Non-pigmented ciliary epithelial cell (primary cell): ENCODE data around the gene PDCL3.

ENCODE experiments used
- DNase-seq: peaks from one replicate; pipeline ENCODE4 v3.0.0-alpha.2; 2010; ENCODE audit warnings: low read depth

The PDCL3 gene

DNA sequence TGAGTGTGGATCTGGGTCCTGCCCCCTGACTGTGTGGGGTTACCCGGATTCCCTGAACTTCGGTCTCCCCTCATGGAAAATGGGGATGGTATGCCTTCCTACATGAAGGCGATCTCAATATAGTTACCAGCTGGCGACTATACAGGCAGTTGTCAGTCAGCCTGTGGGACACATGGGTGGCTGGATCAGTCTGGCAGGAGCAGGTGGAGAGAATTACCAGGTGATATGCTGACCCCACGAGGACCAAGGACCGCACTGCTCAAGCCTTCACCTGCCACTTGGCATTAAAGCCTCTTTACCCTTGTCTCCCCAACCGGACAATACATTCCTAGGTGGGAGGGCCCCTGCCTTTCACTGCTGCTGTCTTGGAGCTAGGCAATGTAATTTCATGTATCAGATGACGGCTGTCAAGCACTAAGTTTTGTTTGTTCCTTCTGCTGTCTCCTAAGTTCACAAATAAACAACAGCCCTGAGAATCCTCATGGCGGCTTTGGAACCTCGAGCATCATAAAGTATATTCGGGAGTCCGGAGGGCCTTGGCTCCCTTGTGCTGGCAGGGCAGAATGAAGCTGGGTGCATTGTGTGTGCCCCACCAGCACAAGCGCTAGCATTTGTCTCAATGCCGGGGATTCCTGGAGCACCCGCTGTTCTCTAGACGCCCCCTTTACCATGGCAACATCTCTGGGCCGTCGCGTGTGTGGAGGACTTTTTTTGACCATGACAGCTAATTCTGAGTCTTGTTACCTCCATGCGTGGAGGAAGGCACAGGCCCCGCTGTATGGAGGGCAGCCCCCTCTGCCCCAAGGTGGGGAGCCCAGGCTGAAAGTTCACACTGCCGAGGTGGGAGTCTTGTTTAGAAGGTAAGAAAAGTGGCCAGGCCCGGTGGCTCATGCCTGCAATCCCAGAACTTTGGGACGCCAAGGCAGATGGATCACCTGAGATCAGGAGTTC, 48.6 kb downstream of the PDCL3 start:
- no peak for DNase-seq

DNA sequence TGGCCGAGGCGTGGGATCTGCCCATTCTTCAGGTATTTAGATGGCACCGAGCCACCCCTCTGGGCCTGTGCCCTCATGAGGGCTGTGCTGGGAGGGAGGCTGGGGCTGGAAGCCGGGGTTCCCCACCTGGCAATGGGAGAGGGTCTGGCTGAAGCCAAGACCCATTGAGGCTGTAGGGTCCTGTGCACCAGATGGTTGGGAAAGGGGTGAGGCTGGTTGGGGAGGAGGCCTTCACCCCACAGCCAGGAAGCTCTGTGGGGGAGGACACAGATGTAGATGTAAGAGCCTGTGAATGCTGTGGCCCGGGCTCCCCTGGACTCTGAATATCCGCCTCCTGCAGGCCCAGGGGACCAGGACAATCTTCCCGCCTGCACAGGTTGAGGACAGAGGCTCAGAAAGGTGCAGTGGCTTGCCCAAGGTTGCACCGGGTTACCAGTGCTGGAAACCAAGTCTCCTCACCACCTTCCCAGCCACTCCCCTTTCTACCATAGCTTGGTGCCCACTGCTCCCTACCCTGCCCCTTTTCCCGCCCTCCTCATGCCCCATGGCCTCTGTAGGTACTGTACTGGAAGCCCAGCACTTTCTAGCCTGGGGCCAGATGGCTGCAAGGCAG, 49.7 kb downstream of the PDCL3 start:
- DNase-seq: no peak

DNA sequence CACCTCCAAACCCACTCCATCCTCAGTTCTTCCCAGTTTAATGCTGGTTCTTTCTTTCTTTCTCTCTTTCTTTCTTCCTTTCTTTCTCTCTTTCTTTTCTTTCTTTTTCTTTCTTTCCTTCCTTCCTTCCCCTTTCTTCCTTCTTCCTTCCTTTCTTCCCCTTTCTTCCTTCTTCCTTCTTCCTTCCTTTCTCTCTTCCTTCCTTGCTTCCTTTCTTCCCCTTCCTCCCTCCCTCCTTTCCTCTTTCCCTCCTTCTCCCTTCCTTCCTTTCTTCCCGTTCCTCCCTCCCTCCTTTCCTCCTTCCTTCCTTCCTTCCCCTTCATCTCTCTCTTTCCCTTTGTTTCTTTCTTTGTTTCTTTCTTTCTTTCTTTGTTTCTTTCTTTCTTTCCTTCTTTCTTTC, 50.9 kb downstream of the PDCL3 start:
- no peak for DNase-seq

DNA sequence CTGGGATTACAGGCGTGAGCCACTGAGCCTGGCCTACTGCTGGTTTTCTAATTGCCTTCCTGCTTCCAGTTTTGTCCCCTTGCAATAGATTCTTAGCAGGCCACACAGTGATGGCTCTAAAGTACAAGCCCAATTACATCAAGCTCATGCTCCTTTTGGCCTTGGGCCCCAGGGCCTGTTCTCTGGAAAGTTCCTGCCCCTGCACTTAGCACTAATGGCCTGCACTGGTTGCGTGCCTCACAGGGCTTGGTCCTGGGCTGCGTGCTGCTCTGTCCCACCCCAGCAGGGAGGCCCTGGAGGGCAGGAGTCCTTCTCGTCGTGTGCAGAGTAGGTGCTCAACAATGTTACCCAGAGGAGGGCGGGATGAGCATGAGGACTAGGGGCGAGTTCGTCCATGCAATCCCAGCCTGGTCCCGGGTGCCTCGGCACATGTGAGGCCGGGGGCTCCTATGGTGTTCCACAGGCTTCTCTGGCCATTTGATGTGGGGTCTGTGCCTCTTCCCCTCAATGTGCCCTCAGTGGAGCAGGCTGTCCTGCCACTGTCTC, 51.7 kb downstream of the PDCL3 start:
- DNase-seq: no peak

DNA sequence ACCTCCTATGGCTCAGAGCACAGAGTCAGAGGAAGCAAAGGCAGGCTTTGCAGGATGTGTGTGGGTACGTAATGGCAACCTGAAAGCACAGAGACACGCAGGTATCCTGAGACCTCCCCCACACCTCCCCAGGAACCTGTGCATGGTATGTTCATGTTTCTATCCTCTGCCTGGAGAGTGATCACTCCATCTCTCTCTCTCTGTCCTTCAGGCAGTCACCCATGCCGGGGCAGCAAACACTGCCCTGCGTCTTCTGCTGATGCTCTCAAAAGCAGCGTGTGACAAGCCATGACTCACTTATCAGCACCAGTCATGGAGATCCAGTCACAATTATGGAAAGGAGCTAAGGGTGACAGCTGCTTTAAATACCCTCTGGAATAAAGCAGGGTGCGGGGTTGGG, 52.7 kb downstream of the PDCL3 start:
- no peak for DNase-seq

DNA sequence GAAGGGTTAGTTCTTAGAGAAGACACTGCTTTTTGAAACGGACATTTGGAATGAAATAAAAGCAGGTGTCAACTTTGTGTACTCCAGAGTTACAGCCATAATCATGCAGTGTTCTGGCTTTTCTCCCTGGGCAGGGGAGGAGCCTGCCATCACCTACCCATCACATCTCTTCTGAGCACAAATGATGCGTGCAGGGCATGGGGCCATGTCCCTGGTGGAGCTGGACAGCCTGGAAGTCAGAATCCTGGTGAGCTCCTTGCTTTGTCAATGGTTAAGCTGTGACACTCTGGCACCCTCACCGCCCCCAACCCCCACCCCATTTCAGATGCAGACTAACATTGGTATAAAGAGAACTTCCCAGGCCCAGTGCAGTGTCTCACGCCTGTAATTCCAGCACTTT, 53.1 kb downstream of the PDCL3 start:
- no peak for DNase-seq

DNA sequence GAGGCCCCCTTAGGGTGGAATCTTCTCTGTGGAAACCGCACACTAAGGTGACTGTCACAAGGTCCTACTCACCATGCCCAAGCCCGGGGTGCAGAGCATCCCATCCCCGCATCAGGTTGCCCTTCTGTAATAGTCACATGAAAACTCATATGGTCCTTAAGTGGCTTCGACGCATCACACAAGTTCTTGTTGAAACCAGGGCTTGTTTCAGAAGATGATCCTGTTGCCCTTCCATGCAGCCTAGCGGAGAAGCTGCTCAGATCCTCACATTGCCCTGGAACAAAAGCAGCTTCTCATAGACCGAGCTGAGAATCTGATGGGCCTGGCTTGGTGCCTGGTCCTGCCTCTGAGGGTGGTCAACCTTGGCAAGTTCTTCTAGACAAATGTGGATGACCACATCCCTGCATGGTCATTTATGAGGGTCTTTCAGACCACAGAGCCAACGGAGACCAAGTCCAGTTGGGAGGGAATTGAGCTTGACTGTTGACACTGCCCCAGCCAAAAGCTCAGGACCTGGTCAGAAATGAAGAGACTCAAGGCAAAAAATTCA, 54.1 kb downstream of the PDCL3 start:
- no peak for DNase-seq

DNA sequence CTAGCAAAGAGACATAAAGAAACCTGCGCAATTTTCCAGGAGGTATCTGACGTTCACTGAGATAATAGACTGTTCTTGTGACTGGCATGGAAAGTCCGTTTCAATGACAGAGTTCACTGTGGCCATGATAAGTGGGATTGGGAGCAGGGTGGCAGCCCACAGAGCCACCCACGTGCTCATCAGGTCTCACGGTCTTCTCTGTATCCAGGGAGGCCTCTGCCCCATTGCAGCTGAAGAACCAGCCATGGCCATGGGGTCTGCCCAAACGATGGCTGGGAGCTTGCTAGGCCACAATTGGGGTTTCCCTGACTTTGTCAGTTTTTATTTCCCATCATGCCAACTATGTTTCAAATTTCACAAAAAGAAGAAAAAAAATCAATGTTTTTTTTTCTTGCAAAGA, 57.2 kb downstream of the PDCL3 start:
- no peak for DNase-seq

DNA sequence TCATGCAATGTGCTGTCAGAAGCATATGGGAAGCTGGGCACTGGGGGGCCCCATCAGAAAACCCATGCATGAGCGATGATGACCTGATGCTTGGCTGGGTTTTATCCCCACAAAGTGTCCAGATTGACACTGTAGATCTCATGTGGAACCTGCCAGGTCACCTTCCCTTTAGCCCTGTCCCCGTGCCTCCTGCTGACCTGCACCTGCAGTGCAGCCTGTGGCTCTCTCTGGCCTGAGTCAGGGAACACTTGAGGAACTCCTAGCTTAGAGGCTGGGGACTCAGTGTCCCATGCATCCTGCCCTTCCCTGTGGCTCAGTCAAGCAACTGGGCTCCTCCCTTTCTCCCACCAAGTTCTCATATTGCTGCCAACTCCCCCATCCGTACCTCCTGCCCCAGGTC, 57.7 kb downstream of the PDCL3 start:
- no peak for DNase-seq

DNA sequence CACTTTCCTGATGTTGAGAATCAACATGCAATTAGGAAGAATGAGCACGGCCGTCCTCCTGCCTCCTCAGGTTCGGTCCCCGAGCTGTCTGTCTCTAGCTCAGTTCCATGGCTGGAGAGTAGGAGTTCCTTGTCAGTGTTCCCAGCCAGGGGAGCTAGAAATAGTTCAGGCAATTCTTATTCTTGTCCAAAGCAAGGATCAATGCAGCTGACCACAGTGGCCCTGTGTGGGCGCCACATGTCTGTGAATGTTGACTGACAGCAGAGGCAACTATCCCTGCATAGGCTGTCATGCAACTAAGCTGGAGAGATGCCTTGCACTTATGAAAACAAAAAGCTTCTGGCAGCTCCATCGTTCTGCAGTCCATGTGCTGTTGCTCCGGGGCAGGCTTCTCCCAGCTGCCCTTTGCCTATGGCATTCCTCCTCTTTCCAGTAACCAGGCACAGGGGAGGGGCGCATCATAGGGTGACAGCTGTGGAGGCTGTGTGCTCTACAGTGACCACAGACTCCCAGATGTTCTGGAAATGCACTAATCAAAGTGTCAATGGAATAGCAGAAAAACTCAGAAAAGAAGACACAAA, 58.7 kb downstream of the PDCL3 start:
- no peak for DNase-seq

DNA sequence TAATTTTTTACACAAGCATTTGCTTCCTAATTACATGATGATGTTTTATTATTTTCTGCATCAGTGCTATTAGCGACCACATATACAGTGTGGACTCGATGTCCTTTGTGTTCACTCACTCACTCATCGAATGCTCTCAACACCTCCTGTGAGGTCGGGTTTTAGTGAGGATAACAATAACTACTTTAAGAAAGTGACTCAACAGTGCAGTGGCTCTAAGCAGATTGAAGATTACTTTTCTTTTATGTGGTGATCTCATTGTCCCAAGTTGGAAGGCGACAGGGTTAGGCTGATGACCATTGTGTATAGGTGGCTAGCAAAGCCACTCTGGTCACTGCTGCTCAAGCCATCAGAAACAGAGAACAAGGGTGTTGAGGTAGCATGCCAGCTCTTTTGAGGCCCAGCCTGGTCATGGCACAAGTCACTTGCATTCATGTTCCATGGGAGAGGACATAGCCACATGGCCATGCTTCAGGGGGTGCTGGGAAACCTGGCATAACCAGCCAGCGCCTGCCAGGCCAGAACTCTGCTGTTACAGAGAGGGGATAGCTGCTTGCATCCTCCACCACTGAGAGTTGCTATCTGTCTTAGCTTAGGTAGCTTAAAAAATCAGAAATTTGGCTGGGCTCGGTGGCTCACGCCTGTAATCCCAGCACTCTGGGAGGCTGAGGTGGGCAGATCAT, 60.4 kb downstream of the PDCL3 start:
- no peak for DNase-seq

DNA sequence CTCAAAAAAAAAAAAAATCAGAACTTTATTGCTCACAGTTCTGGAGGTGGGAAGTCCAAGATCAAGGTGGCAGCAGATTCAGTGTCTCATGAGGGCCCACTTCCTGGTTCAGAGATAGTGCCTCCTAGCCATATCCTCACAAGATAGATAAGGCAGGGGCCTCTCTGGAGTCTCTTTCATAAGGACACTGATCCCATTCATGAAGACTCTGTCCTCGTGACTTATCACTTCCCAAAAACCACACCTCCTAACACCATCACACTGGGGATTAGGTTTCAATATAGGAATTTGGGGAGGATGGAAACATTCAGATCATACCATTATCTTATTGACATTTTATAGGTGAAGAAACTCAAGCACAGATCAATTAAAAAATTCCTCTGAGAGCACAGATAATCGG, 61.1 kb downstream of the PDCL3 start:
- no peak for DNase-seq

DNA sequence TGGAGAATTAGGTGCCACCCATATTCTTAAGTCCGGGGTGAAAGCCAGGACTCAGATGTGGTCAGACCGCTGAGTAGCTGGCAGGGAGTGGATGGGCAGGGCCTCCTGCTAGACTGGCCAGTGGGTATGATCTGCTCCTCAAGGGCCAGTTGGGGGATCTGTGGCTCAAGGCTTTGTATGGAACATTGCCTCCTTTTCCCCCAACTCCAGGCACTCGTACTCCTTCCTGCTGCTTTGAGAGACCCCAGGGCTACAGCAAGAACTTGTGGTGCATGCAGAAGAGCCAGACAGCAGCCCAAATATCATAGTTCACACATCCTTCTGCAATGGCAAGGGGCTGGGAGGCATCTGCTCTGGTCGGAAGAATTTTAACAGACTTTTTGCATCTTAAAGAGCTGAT, 61.7 kb downstream of the PDCL3 start:
- no peak for DNase-seq

DNA sequence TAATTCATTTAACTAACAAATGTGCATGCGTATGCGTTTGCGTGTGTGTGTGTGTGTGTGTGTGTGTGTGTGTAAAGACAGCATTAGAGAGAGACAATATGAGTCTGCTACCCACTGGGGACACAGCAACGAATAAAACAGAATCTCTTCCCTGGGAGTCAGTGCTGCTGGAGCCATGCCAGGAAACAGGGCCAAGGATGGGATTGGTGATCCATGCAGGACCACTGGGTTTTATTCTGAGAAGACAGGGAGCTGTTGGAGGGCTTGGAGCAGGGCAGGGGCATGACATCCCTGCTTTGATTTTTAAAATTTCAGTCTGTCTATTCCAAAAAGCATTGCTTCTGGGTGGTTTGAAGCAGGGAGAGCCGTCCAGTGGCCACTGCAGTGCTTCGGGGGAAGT, 62.9 kb downstream of the PDCL3 start:
- DNase-seq: no peak
